Neutrophil (primary cell): ENCODE data around the gene SFTPA1.
"Not testable (repeated sequence)": the region's sequence is repeated elsewhere in the genome, so short reads cannot be mapped to it uniquely, and the experiment has no call there.

Experiments
- H3K27ac ChIP-seq: fragments of 200-600 bp; sonication (generic); 2 replicates; pipeline ENCODE4 v1.5.1; 2016; ENCODE audit warnings: mild to moderate bottlenecking, moderate library complexity
- H3K27me3 ChIP-seq: fragments of 200-600 bp; sonication (generic); 2 replicates; pipeline ENCODE4 v1.6.0; 2016; ENCODE audit warnings: mild to moderate bottlenecking
- H3K36me3 ChIP-seq: fragments of 200-600 bp; sonication (generic); 2 replicates; pipeline ENCODE4 v1.5.1; 2017
- H3K4me1 ChIP-seq, 2 experiments: fragments of 200-600 bp in 1 of 2; sonication (generic) in 1 of 2; 1 replicate in 1 of 2; 2 replicates in 1 of 2; pipeline versions ENCODE4 v1.5.1 to v1.6.1; 2013 to 2016; ENCODE audit warnings: low read depth in 1 of 2, low read length in 1 of 2, mild to moderate bottlenecking in 1 of 2, moderate library complexity in 1 of 2; ENCODE audit not compliant: control insufficient read depth in 1 of 2, insufficient read depth in 1 of 2
- H3K4me3 ChIP-seq, 2 experiments: fragments of 200-600 bp in 1 of 2; sonication (generic) in 1 of 2; 1 replicate in 1 of 2; 2 replicates in 1 of 2; pipeline ENCODE4 v1.5.1; 2013 to 2016; ENCODE audit warnings: low read depth in 1 of 2, low read length in 1 of 2, mild to moderate bottlenecking in 1 of 2, moderate library complexity in 1 of 2
- H3K9me3 ChIP-seq: fragments of 200-600 bp; sonication (generic); 2 replicates; pipeline ENCODE4 v1.5.1; 2016
- TF ChIP-seq, protein P1 (sequence below): fragments of 200-600 bp; sonication (generic); IDR thresholded peaks from 2 replicates; pipeline ENCODE4 v1.5.1; 2016; ENCODE audit warnings: antibody characterized with exemption

SFTPA1 gene

DNA sequence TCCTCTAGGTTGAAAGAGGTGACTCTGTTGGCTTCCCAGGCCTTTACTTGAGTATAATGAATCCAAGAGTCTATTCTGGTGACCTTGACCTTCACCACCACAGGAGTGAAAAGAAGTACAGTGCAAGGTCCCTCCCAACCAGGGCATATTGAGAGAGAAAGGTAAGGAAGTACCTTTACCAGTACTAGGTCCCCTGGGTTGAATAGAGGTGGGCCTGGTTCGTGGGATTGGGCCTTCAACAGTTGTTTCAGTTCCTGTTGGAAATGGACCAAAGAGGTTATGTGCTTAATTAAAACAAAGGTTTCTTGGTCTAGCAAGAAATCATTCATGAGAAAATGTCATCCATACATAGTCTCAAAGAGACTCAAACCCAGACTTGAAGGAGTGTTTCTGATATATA is 6.4 kb upstream of the SFTPA1 start:
- no peaks in the 10 kb centered on the region for H3K36me3 ChIP-seq
- no peak overlapping the region for H3K4me3 ChIP-seq
- H3K4me1 ChIP-seq: no peaks in the 10 kb centered on the region
- H3K9me3 ChIP-seq: no peaks in the 10 kb centered on the region
- no peak overlapping the region for H3K27ac ChIP-seq
- TF ChIP-seq, protein P1, sequence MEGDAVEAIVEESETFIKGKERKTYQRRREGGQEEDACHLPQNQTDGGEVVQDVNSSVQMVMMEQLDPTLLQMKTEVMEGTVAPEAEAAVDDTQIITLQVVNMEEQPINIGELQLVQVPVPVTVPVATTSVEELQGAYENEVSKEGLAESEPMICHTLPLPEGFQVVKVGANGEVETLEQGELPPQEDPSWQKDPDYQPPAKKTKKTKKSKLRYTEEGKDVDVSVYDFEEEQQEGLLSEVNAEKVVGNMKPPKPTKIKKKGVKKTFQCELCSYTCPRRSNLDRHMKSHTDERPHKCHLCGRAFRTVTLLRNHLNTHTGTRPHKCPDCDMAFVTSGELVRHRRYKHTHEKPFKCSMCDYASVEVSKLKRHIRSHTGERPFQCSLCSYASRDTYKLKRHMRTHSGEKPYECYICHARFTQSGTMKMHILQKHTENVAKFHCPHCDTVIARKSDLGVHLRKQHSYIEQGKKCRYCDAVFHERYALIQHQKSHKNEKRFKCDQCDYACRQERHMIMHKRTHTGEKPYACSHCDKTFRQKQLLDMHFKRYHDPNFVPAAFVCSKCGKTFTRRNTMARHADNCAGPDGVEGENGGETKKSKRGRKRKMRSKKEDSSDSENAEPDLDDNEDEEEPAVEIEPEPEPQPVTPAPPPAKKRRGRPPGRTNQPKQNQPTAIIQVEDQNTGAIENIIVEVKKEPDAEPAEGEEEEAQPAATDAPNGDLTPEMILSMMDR: no peak
- no peaks in the 10 kb centered on the region for H3K27me3 ChIP-seq

DNA sequence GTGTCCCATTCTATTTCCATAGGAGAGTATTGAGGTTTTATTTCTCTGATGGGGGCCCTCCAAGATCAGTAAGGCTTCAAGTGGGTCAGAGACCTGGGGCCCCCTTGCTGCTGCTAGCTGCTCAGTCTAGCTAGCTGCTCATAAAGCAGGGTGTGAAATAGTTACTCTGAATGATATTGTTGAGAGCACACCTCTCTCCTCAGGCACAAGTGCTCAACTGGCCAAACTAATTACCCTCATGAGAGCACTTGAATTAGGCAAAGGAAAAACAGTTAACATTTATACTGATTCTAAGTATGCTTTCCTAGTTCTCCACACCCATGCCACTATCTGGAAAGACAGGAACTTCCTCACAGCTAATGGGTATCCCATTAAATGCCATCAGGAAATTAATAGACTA is 5.4 kb upstream of the SFTPA1 start:
- no peaks in the 10 kb centered on the region for H3K9me3 ChIP-seq
- H3K4me3 ChIP-seq: no peak overlapping the region
- H3K36me3 ChIP-seq: no peaks in the 10 kb centered on the region
- TF ChIP-seq, protein P1: no peak
- H3K27me3 ChIP-seq: no peaks in the 10 kb centered on the region
- H3K27ac ChIP-seq: no peak overlapping the region
- H3K4me1 ChIP-seq: no peaks in the 10 kb centered on the region

DNA sequence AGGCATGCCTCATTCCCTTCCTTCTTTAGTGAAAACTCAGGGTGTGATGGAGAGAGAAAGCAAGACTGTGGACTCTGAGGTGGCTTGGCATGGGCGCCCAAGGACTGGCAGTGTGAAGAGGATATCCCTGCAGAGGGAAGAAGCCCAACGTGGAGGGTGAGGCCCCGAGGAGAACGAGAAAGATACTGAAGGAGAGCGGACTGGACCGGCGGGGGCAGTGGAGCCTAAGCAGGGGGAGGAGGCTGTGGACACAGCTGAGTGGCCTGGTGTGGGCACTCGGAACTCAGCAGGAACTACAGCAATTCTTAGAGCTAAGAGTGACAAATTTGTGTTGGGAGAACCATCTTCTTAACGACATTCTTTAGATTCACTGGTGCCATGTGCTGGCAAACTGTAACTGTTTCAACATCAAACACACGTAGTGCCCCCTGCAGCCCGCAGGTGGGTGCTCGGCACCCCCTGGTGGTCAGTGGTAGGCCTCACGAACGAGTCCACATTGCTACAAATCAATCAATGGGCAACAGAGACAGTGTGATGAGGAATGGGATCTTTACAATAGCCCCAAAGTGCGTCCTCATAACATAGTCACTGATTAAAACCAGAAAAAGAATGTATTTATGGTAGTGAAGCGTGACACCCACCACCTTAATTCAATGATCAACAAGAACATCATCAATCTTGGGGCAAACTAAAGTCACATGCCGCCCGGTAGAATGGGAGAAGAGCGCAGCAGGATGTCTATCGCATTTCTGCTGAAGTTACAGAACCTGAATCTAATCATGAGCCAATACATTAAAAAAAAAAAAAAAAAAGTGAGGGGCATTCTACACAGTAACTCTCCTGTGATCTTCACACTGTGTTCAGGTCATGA is 2.0 kb upstream of the SFTPA1 start:
- Histone ChIP-seq H3K4me3 (no peak overlapping the region), H3K36me3 (no peaks in the 10 kb centered on the region), H3K27ac (no peak overlapping the region), H3K4me1 (no peaks in the 10 kb centered on the region), H3K27me3 (no peaks in the 10 kb centered on the region), H3K9me3 (no peaks in the 10 kb centered on the region)
- TF ChIP-seq, protein P1: no peak

DNA sequence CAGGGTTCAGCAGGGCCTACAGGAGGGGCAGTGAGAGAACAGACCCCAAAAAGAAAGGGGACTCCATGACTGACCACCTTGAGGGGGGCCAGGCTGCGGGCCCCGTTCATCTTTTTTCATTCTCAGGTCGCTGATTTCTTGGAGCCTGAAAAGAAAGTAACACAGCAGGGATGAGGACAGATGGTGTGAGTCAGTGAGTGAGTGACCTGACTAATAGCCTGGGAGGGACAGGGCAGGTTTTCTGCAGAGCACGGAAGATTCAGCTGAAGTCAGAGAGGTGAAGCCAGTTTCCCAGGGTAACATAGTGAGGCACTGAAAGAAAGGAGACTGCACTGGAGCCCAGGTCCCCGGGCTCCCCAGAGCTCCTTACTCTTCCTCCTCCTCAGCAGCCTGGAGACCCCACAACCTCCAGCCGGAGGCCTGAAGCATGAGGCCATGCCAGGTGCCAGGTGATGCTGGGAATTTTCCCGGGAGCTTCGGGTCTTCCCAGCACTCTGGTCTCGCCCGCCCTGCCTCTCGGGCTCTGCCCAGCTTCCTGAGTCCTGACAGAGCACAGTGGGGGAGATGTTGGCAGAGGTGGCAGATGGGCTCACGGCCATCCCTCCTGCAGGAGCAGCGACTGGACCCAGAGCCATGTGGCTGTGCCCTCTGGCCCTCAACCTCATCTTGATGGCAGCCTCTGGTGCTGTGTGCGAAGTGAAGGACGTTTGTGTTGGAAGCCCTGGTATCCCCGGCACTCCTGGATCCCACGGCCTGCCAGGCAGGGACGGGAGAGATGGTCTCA is 646 bp downstream of the SFTPA1 start:
- H3K36me3 ChIP-seq, H3K27ac ChIP-seq, H3K4me3 ChIP-seq, H3K27me3 ChIP-seq, H3K4me1 ChIP-seq, H3K9me3 ChIP-seq: not testable (repeated sequence)

DNA sequence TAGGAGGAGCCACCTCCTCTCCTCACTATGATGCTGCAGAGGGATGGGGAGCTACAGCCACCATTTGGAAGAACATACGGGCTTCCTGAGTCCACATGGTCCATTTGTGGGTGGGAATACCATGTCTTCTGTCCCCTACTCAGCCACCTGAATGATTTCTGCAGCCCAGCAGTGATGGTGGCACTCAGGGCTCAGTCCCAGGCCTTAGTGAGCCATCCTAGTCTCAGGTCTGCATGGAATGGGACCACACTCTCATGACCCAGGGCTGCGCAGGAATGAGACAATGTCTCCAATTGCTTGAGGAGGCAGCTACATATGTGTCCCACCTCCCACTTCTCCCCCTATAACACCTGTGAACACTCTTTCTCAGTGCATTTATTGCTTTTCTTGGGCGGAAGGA is 4.8 kb downstream of the SFTPA1 start:
- Histone ChIP-seq H3K36me3 (no peaks in the 10 kb centered on the region), H3K27me3 (no peaks in the 10 kb centered on the region), H3K27ac (no peak overlapping the region), H3K4me3 (no peak overlapping the region), H3K9me3 (no peaks in the 10 kb centered on the region), H3K4me1 (no peaks in the 10 kb centered on the region)
- TF ChIP-seq, protein P1: no peak

DNA sequence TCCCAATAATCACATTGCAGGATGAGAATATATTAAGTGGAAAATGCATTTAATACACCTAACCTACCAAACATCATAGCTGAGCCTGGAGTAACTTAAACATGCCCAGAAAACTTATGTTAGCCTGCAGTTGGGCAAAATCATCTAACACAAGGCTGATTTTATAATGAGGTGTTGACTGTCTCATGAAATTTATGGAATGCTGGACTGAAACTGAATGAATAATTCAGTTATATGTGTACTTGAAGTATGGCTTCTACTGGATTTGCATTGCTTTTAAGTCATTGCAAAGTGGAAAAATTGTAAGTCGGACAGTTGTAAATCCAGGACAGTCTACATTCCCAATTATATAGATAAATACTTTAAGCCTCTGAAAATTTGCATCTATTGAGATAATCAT is 5.4 kb downstream of the SFTPA1 start:
- Histone ChIP-seq H3K4me1 (no peaks in the 10 kb centered on the region), H3K36me3 (no peaks in the 10 kb centered on the region), H3K27ac (no peak overlapping the region), H3K27me3 (no peaks in the 10 kb centered on the region), H3K9me3 (no peaks in the 10 kb centered on the region), H3K4me3 (no peak overlapping the region)
- TF ChIP-seq, protein P1: no peak

DNA sequence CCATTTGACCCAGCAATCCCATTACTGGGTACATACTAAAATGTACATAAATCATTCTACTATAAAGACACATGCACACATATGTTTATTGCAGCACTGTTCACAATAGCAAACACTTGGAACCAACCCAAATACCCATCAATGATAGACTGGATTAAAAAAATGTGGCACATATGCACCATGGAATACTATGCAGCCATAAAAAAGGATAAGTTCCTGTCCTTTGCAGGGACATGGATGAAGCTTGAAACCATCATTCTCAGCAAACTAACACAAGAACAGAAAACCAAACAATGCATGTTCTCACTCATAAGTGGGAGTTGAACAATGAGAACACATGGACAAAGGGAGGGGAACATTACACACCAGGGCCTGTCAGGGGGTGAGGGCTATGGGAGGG is 12.9 kb downstream of the SFTPA1 start:
- H3K4me1 ChIP-seq, H3K27ac ChIP-seq, H3K4me3 ChIP-seq, H3K36me3 ChIP-seq, H3K27me3 ChIP-seq, H3K9me3 ChIP-seq: not testable (repeated sequence)
